Smooth muscle cell (in vitro differentiated cells): Measurements from ENCODE around the gene MPRIP. TPM values are rescaled to one million over a fixed set of nuclear protein-coding genes. Genes with fewer than 3 reads are reported as not detected.

ENCODE experiments used
- DNase-seq: peaks from one replicate; lab custom pipeline; 2025; ENCODE audit not compliant: unreplicated experiment; lab: John Stamatoyannopoulos, UW
- H2AFZ ChIP-seq: fragments of 200-600 bp; sonication (generic); 2 replicates; pipeline ENCODE4 v1.6.0; 2016; ENCODE audit warnings: antibody characterized with exemption, low read depth, mild to moderate bottlenecking
- H3F3A ChIP-seq: fragments of 200-600 bp; sonication (generic); 2 replicates; pipeline ENCODE4 v1.6.0; 2017; ENCODE audit warnings: antibody characterized with exemption, low read depth
- H3K27ac ChIP-seq: fragments of 200-600 bp; sonication (generic); 2 replicates; pipeline ENCODE4 v1.5.1; 2016; ENCODE audit warnings: low read depth, mild to moderate bottlenecking
- H3K27me3 ChIP-seq: fragments of 200-600 bp; sonication (generic); 2 replicates; pipeline ENCODE4 v1.6.1; 2016; ENCODE audit warnings: low read depth, mild to moderate bottlenecking
- H3K36me3 ChIP-seq: fragments of 200-600 bp; sonication (generic); 2 replicates; pipeline ENCODE4 v1.5.1; 2016; ENCODE audit warnings: low read depth
- H3K4me1 ChIP-seq: fragments of 200-600 bp; sonication (generic); 2 replicates; pipeline ENCODE4 v1.5.1; 2016; ENCODE audit warnings: low read depth
- H3K4me2 ChIP-seq: fragments of 200-600 bp; sonication (generic); 2 replicates; pipeline ENCODE4 v1.6.0; 2016; ENCODE audit warnings: mild to moderate bottlenecking
- H3K4me3 ChIP-seq: fragments of 200-600 bp; sonication (generic); 2 replicates; pipeline ENCODE4 v1.5.1; 2016; ENCODE audit warnings: mild to moderate bottlenecking
- H3K79me2 ChIP-seq: fragments of 200-600 bp; sonication (generic); 2 replicates; pipeline ENCODE4 v1.6.0; 2016; ENCODE audit warnings: low read depth, mild to moderate bottlenecking
- H3K9ac ChIP-seq: fragments of 200-600 bp; sonication (generic); 2 replicates; pipeline ENCODE4 v1.6.0; 2016; ENCODE audit warnings: low read depth
- H3K9me3 ChIP-seq: fragments of 200-600 bp; sonication (generic); replicated peaks from 2 replicates; pipeline ENCODE4 v1.5.1; 2016; ENCODE audit warnings: low read depth
- H4K20me1 ChIP-seq: fragments of 200-600 bp; sonication (generic); 2 replicates; pipeline ENCODE4 v1.6.0; 2016; ENCODE audit warnings: low read depth
- WGBS: methylation state at CpG from one replicate; pipeline ENCODE4 v1.1.7; 2016; ENCODE audit warnings: low lambda C conversion rate; 5-methylcytosine and 5-hydroxymethylcytosine counted together
- polyA plus RNA-seq: library from polyadenylated mRNA; unstranded; fragments of >200 nt; fragmentation: Nextera tagmentation; extraction: Ambion mirVana; gene quantifications from 2 replicates; pipeline ENCODE4 v1.2.1, GENCODE V29; 2016
- total RNA-seq: library from RNA; depleted of rRNA; stranded (reverse); fragments of >200 nt; gene quantifications from 2 replicates; pipeline ENCODE4 v1.2.3, GENCODE V29; 2014
- TF ChIP-seq, protein P1 (sequence below): fragments of 200-600 bp; sonication (generic); IDR thresholded peaks from 2 replicates; pipeline ENCODE4 v1.5.1; 2017; ENCODE audit warnings: borderline replicate concordance, mild to moderate bottlenecking, antibody characterized with exemption; ENCODE audit not compliant: insufficient read depth, poor library complexity, severe bottlenecking

The MPRIP gene
- total and polyA plus RNA-seq, 2 experiments from 2014 or later: 58.8 to 69.3 TPM

DNA sequence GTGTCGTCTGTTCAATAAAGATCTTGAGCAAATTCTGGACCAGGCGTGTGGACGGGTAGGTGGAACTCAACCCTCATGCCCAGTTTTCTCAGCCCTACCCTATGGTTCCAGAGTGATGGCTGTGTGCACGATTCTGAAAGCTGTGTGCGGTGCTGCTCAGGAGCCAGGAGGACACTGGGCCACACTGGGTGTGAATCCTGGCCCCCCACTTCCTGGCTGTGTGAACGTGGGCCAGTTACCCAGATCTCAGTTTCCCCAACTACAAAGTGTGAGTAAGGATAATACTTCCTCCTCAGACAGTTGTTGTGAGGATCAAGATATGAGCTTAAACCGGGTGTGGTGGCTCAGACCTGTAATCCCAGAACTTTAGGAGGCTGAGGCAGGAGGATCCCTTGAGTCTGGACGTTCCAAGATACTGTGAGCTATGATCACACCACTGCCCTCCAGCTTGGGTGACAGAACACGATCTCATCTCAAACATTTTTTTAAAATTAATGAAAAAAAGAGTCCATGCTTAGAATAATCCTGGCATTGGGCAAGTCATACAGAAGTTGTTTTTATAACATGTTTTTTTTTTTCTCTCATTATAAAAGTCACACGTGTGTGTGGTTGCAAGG is 14.7 kb upstream of the MPRIP start:
- Histone ChIP-seq H3K4me3 (no peak overlapping the region), H3K9me3 (no peaks in the 10 kb centered on the region), H3K27me3 (no peaks in the 10 kb centered on the region), H3K9ac (peak overlapping the region; percentile 55), H4K20me1 (no peaks in the 10 kb centered on the region), H3K36me3 (no peaks in the 10 kb centered on the region), H3K4me2 (no peak overlapping the region), H3K27ac (peak overlapping the region; percentile 79), H3F3A (peaks cover 17% of the 10 kb centered on the region), H3K4me1 (peaks cover 14% of the 10 kb centered on the region), H2AFZ (no peak overlapping the region), H3K79me2 (no peaks in the 10 kb centered on the region)
- TF ChIP-seq, protein P1, sequence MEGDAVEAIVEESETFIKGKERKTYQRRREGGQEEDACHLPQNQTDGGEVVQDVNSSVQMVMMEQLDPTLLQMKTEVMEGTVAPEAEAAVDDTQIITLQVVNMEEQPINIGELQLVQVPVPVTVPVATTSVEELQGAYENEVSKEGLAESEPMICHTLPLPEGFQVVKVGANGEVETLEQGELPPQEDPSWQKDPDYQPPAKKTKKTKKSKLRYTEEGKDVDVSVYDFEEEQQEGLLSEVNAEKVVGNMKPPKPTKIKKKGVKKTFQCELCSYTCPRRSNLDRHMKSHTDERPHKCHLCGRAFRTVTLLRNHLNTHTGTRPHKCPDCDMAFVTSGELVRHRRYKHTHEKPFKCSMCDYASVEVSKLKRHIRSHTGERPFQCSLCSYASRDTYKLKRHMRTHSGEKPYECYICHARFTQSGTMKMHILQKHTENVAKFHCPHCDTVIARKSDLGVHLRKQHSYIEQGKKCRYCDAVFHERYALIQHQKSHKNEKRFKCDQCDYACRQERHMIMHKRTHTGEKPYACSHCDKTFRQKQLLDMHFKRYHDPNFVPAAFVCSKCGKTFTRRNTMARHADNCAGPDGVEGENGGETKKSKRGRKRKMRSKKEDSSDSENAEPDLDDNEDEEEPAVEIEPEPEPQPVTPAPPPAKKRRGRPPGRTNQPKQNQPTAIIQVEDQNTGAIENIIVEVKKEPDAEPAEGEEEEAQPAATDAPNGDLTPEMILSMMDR: no peak
- no peak for DNase-seq
- WGBS: 80% methylated on average over 10 of the region's 10 CpGs

DNA sequence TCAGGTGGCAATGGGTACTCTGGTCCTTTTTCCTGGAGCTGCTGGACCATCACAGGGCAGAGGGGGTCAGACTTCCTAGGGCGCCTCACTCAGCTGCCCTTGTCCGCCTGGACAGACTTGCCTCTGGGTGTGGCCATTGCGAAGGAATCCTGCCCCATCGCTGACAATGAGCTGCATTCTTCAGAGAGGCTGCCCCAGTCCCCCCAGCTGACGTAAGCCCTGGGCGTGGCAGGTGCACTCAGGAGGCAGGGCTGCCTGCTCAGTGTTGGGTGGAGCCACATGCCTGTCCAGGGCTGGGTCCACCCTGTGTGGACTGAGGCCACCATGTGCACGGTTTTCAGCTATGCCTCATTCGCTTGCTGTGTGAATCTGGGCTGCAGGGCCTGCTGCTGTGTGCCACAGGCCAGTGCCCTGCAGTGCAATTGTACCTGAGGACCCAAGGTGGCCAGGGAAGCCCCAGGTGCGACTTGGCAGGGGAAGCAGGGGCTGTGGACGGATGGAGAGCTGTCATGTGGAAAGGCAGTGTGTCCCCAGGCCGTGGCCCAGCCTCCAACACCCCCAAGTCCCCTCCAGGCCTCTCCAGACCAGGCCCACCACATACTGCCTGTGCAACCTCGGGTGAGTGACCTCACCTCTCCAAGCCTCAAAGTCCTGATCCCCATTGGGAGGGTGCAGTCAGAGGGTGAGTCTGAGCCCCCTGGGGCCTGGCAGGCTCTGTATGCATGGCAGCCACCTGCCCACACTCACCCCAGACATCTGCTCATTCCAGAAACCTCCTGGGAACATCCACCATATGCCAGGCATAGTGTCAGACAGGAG is 14.0 kb upstream of the MPRIP start:
- H3K27ac ChIP-seq: peak overlapping the region; percentile 79

DNA sequence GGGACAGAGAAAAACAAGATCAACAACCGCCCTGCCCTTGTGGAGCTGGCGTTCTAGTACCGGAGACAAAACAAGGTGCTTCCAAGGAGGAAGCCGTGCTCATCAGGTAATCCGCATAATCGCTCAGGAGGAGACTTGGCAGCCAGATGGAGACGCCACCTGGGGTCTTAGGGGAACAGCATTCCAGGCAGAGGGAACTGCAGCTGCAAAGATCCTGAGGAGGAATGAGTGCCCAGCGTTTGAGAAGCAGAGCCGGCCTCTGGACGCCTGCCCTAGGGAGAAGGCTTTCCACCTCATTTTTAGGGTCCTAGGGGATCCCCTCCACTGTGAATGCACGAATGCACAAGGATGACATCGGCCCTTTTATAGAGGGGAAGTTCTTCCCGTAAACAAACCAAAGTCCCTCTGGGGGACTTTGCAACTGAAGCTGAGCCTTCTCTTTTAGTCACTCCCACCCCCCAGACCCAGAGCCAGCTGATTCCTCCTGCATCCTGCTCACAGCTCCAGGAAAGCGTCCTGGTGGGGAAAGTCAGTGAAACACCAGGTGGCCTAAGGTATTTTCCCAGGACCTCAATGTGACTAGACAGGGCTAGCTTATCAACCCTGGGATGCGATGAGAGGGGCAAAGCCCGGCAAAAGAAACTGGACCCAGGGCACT is 13.2 kb upstream of the MPRIP start:
- Histone ChIP-seq H3K79me2 (no peaks in the 10 kb centered on the region), H2AFZ (no peak overlapping the region), H3K9me3 (no peaks in the 10 kb centered on the region), H4K20me1 (no peaks in the 10 kb centered on the region), H3K27me3 (no peaks in the 10 kb centered on the region), H3K27ac (peak overlapping the region; percentile 79), H3K9ac (no peak overlapping the region), H3K4me1 (peaks cover 24% of the 10 kb centered on the region), H3K4me3 (no peak overlapping the region), H3K4me2 (no peak overlapping the region), H3K36me3 (no peaks in the 10 kb centered on the region), H3F3A (peaks cover 21% of the 10 kb centered on the region)
- WGBS: 72% methylated on average over 16 of the region's 16 CpGs
- TF ChIP-seq, protein P1: no peak
- no peak for DNase-seq

More for the DNA sequence above, 14.0 kb upstream of the MPRIP start:
- H3F3A ChIP-seq: peaks cover 14% of the 10 kb centered on the region
- no peaks in the 10 kb centered on the region for H3K36me3 ChIP-seq
- TF ChIP-seq, protein P1: no peak
- peaks cover 18% of the 10 kb centered on the region for H3K4me1 ChIP-seq
- H3K4me2 ChIP-seq: no peak overlapping the region
- WGBS: 66% methylated on average over 12 of the region's 12 CpGs
- H4K20me1 ChIP-seq: no peaks in the 10 kb centered on the region
- H3K27me3 ChIP-seq: no peaks in the 10 kb centered on the region
- no peaks in the 10 kb centered on the region for H3K79me2 ChIP-seq
- no peak for DNase-seq
- H3K4me3 ChIP-seq: no peak overlapping the region
- H3K9me3 ChIP-seq: no peaks in the 10 kb centered on the region
- H2AFZ ChIP-seq: no peak overlapping the region
- peak overlapping the region; percentile 55 for H3K9ac ChIP-seq
